GM10248 (cell line): Measurements from ENCODE around the gene PNLIPRP3.

ENCODE experiments used
- CTCF ChIA-PET: fragments of 300-600 bp; sonication (Branson Sonifier 250); formaldehyde crosslinking; extraction: SDS; loops from one replicate; lab custom pipeline; 2021; ENCODE audit warnings: antibody characterized with exemption; lab: Yijun Ruan, JAX
- POLR2A ChIA-PET: fragments of 350-650 bp; sonication (Branson Sonifier 250); formaldehyde crosslinking; extraction: SDS; loops from one replicate; lab custom pipeline; 2020; ENCODE audit warnings: antibody characterized with exemption; lab: Yijun Ruan, JAX
- DNase-seq: peaks from one replicate; pipeline ENCODE4 v3.0.0; 2012; ENCODE audit errors: extremely low spot score
- CTCF ChIP-seq: IDR thresholded peaks from 2 replicates; pipeline ENCODE4 v1.5.1; 2012; ENCODE audit warnings: mild to moderate bottlenecking, low read depth; ENCODE audit errors: extremely low read depth, missing control alignments, control extremely low read depth

The PNLIPRP3 gene

GRCh38 chr10:116521424-116522290 lies 94.0 kb downstream of the PNLIPRP3 start:
- peak; percentile 42 for DNase-seq
- ChIA-PET POLR2A (no interaction called here), CTCF (interaction anchor here (1.0 to 3.6 kb wide), 8 partner anchors 11 to 952 kb away, joined by 3 to 12 read pairs (median 4); no protein-coding TSS in a partner anchor)
- TF ChIP-seq CTCF = peak; percentile 72

GRCh38 chr10:116522803-116523381 lies 95.2 kb downstream of the PNLIPRP3 start:
- no peak for DNase-seq
- no peak for TF ChIP-seq CTCF
- CTCF ChIA-PET = interaction anchor here (1.3 to 3.6 kb wide), 5 partner anchors 11 to 33 kb away, joined by 3 to 12 read pairs (median 5); no protein-coding TSS in a partner anchor
- POLR2A ChIA-PET = no interaction called here

- no peak for TF ChIP-seq CTCF
- DNase-seq = no peak
- ChIA-PET CTCF (interaction anchor here (1.2 to 3.6 kb wide), 2 partner anchors 9 to 14 kb away, joined by 5 to 12 read pairs; no protein-coding TSS in a partner anchor), POLR2A (no interaction called here)
These were observed 97.1 kb downstream of the PNLIPRP3 start for GRCh38 chr10:116524736-116525135.

- POLR2A ChIA-PET = no interaction called here
- CTCF ChIA-PET = interaction anchor here (1.5 kb wide), 1 partner anchor 14 kb away, joined by 3 read pairs; no protein-coding TSS in a partner anchor
- no peak for DNase-seq
- TF ChIP-seq CTCF = no peak
These were observed 98.6 kb downstream of the PNLIPRP3 start for GRCh38 chr10:116526219-116526618.
